ENCODE results near the gene ZMYND8.
"Not testable (repeated sequence)": the region's sequence is repeated elsewhere in the genome, so short reads cannot be mapped to it uniquely, and the experiment has no call there.

ZMYND8 gene

DNA sequence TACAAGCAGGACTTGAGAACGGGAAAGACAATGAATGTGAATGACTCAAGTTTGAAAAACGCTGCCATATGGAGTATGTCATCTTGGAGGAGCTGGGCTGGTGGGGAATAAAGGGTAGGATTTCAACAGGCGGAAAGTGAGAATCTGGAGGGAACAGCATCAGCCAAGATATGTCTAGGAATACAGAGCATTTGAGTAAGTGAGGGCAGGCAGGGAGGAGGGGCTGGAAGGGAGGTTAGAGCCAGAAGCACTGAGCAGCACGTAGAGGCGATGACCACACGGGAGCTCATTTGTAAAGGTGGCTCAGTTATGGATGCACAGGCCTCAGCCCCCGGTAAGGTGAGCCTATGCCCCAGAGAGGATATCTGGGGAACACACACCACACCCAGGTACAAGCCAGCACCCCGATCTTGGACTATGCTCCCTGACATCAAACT lies 115.1 kb downstream of the ZMYND8 start:
- no peak for DNase-seq

DNA sequence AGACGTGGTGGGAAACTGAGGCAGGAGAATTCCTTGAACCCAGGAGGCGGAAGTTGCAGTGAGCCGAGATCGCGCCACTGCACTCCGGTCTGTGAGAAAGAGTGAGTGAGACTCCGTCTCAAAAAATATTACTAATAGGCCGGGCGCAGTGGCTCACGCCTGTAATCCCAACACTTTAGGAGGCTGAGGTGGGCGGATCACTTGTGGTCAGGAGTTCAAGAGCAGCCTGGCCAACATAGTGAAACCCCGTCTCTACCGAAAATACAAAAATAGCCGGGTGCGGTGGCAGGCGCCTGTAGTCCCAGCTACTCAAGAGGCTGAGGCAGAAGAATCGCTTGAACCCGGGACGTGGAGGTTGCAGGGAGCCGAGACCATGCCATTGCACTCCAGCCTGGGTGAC lies 116.4 kb downstream of the ZMYND8 start:
- not testable (repeated sequence) for DNase-seq

GRCh38 chr20:47239719-47240067 lies 116.8 kb downstream of the ZMYND8 start:
- no peak for DNase-seq

DNA sequence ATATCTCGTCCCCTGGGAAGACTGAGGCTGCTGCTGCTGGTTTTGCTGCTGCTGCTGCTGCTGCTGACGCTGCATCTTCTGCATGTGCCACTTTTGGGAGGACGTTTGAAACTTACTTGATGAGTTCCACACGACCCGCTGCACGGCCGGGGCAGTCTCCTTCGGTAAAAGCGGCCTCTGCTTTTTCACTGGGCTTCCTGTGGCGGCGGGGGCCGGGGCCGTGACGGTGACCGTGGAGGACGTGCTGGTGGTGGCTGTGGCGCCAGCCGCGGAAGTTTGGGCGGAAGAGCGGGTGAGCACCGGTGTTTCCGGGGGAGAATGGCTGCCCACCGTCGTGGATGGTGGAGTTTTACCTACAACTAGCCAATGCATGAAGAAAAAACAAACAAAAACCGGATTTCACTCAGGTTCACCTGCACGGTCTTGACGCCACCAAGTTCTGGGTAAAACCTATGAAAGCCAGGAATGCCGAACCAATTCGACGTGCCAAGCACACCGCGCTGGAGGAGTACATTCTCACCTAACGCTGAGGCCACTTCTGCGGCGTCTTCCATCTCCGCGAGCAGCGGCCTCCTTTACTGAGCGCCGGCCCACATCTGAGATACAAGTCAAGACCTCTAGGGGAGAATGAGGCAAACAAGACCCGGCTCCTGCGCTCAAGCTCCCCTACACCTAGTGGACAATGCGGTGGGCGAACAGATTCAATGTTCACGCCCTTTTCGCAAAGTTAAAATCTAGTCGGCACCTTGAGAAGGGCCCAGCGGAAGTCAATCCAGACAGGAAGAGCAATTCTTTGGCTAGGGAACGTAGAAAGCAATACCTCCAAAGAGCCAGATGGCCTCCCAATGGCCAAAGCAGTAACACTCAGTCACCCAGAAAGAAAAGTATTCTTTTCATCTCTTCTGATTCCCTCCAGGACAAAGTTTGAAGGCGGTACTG lies 117.5 kb downstream of the ZMYND8 start:
- DNase-seq: no peak

GRCh38 chr20:47237715-47238114 lies 118.8 kb downstream of the ZMYND8 start:
- DNase-seq: no peak

- no peak for DNase-seq
These were observed 119.9 kb downstream of the ZMYND8 start for GRCh38 chr20:47236639-47236900.

DNA sequence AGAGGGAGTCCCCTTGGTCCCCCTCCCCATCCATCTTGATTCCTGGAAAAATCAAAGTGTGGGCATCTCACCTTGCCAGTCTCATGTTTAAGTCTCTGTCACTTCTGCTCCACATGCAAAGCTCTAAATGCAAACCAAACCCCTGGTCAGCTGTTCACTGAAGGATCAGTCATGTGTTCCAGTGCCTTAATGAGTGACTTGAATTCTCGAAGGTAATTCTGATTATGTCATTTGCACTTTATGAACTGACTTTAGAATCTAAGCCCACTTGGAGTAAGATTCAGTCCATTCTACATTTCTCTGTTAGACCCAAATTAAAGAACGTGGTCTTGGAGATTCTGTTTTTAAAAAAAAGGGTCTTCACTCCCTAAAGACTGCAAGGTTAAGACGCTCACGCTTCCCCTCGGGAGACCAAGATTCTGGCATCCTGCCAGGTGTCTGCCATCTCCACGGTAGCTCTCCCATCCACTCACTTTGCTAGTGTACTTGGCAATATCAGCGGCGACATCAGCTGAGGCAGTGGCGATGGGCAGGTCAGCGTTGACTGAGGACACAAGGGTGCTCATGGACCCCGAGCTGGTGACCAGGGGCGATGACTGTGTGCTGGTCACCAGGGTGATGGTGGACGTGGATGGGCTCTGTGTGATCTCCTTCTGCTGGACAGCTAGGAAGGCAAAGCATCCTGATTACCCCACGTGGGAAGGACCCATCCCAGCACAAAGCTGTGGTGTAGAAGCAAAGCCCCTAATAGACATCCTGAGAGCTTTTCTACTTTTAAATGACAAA lies 120.5 kb downstream of the ZMYND8 start:
- DNase-seq: no peak

DNA sequence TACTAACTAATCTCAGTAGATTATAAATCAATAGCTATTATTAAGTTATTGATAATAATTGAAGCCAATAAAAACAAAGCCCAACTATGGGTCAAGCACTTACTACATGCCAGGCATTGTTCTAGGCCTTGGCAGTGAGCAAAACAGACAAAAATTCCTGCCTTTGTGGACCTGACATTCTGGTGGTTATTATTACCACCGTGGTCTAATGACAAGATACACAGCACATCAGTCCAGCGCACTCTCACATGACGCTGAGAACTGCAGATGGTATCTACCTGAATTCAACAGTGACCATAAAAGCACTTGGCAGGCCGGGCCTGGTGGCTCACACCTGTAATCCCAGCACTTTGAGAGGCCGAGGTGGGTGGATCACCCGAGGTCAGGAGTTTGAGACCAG lies 121.4 kb downstream of the ZMYND8 start:
- no peak for DNase-seq

DNA sequence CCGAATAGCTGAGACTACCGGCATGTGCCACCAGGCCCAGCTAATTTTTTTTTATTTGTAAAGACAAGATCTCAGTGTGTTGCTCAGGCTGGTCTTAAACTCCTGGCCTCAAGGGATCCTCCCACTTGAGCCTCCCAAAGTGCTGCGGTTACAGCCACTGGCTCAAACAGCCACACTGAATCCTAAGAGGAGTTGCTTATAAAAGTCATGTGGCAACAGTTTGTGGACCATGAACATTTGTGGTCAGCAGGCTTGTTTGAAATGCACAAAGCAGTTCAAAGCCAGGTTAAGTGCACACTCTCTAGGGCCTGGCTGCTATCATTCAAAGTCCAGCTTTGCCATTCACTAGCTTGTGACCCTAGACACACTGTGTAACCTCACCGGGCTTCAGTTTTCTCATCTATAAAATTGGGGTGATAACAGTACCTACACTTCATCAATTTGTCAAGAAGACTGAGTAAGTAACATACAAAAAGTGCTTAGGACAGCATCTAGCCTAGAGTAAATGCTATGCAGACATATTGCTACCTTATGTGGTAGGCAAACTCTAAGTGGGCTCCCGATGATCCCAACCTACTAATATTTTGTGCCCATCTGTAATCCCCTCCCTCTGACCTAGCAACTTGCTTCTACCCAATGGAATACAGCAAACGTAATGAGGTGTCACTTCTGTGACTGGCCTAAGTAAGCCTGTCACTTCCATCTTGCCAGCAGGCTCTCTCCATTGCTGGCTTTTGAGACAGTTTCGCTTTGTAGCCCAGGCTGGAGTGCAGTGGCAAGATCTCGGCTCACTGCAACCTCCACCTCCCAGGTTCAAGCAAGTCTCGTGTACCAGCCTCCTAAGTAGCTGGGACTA lies 122.9 kb downstream of the ZMYND8 start:
- no peak for DNase-seq

DNA sequence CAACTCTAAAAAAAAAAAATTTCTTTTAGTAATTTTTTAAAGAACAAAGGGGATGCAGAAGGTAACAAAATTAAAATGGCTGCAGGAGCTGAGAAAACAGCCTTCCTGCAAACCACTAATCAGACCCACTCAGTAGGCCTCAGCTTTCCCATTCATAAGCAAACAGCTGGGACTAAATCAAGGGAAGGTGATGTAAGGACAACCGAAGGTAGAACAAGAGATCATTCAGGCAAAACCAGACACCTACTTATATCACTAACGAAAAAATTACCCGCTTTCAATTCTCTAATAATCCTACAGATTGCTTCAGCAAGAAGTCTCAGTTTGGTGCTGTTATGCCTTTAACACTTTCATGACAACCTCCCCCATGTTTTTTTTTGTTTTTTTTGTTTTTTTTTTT lies 124.0 kb downstream of the ZMYND8 start:
- no peak for DNase-seq

GRCh38 chr20:47231382-47232039 lies 125.0 kb downstream of the ZMYND8 start:
- DNase-seq: no peak

- no peak for DNase-seq
These were observed 125.7 kb downstream of the ZMYND8 start for GRCh38 chr20:47230811-47231256.

DNA sequence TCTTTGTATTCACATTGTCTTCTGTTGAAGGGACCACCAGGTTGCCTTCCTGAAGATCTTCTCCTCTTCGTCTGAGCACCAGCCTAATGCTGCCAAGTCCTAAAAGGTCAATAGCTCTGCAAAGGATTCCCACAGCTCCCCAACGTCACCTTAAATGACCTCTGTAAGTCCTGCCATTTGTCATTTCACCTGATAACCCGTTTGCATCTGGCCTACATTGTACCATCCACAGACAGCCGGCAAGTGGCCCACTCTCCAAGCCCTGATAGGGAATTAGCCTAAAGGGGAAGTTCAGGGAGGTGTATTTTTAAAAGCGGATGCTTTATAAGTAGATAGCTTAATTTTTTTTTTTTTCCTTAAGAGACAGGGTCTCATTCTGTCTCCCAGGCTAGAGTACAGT lies 127.8 kb downstream of the ZMYND8 start:
- no peak for DNase-seq

- no peak for DNase-seq
These were observed 128.9 kb downstream of the ZMYND8 start for GRCh38 chr20:47227576-47227975.

GRCh38 chr20:47227119-47227518 lies 129.4 kb downstream of the ZMYND8 start:
- no peak for DNase-seq

- DNase-seq: no peak
These were observed 131.0 kb downstream of the ZMYND8 start for GRCh38 chr20:47225458-47225857.

DNA sequence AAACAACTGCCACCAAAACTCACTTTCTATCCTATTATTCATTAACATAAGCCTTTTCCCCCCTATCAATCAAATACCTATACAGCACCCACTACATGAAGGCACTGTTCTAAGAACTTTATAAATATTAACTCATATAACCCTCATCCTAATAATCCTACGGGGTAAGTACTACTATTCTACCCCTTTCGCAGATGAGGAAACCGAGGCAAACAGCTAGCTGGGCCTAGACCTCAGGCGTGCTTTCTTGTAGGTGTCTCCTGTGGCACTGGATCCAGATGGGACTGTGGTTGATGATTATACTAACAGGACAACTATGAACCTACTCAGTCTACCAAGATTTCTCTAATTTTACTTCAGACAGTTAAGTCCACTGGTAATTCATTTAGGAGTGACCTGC lies 131.6 kb downstream of the ZMYND8 start:
- no peak for DNase-seq

DNA sequence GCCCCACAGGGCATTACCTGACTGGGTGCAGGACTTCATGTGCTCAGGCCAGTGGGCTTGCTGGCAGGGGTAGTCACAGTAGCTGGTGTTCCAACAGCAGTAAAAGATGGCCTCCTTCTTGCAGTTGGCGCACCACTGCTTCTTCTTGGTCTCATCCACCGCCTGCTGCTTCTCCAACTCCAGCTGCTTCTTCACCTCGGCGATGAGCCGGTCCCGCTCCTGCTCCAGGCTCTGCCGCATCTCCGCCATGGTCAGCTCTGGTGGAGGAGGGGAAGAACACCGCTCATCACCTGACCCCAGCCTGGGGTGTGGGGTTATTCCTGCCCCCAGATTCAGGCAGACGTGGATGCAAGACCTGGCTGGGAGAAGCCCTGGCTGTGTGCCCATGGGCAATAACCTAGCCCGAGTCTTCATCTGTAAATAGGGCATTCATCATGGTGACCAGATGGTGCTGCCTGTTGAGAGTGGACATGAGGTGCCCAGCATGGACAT lies 132.2 kb downstream of the ZMYND8 start:
- no peak for DNase-seq

GRCh38 chr20:47223896-47224295 lies 132.6 kb downstream of the ZMYND8 start:
- no peak for DNase-seq

GRCh38 chr20:47222468-47223119 lies 133.9 kb downstream of the ZMYND8 start:
- no peak for DNase-seq

- DNase-seq: no peak
These were observed 135.4 kb downstream of the ZMYND8 start for GRCh38 chr20:47221036-47221625.

- no peak for DNase-seq
These were observed 136.3 kb downstream of the ZMYND8 start for GRCh38 chr20:47220161-47220582.
